ENCODE data around the gene HAS3. TPM values are rescaled to one million over a fixed set of nuclear protein-coding genes. Genes with fewer than 3 reads are reported as not detected.

The HAS3 gene
- total RNA-seq, 2 donors from 2014 or later = 3.0 to 4.5 TPM

- no peak overlapping the region for H3K4me3 ChIP-seq
- H3K4me1 ChIP-seq (replicated peaks) = peaks cover 7% of the 10 kb centered on the region
- no peak for TF ChIP-seq POLR2A (IDR thresholded peaks at IDR 0.05)
- TF ChIP-seq POLR2AphosphoS5 (IDR thresholded peaks at IDR 0.05) = no peak
- no peak for TF ChIP-seq CTCF (IDR thresholded peaks at IDR 0.05)
- WGBS = 24% methylated on average over 16 of the region's 16 CpGs
- intact Hi-C loops (cut with DNase I) = no loop called here
- H3K36me3 ChIP-seq = no peaks in the 10 kb centered on the region
- no peak for DNase-seq (ENCODE audit: low spot score)
- H3K9me3 ChIP-seq = no peaks in the 10 kb centered on the region
- H3K27ac ChIP-seq = peak overlapping the region in 1 of 2 donors; percentile 31
- H3K27me3 ChIP-seq (replicated peaks; ENCODE audit: insufficient read depth) = no peaks in the 10 kb centered on the region
Observed at GRCh38 chr16:69089091-69089910, 16.2 kb upstream of the HAS3 start.

GRCh38 chr16:69093974-69094373 is 11.5 kb upstream of the HAS3 start:
- TF ChIP-seq POLR2AphosphoS5 (IDR thresholded peaks at IDR 0.05) (no peak), CTCF (IDR thresholded peaks at IDR 0.05) (no peak)

GRCh38 chr16:69094501-69094900 is 11.0 kb upstream of the HAS3 start:
- WGBS = 71% methylated on average over 5 of the region's 5 CpGs
- Histone ChIP-seq H3K4me1 (replicated peaks) (peaks cover under 1% of the 10 kb centered on the region), H3K27ac (no peak overlapping the region), H3K9me3 (no peaks in the 10 kb centered on the region), H3K4me3 (no peak overlapping the region), H3K27me3 (replicated peaks; ENCODE audit: insufficient read depth) (no peaks in the 10 kb centered on the region), H3K36me3 (no peaks in the 10 kb centered on the region)
- intact Hi-C loops (cut with DNase I) = no loop called here
- TF ChIP-seq CTCF (IDR thresholded peaks at IDR 0.05) = no peak
- no peak for TF ChIP-seq POLR2A (IDR thresholded peaks at IDR 0.05)
- no peak for DNase-seq (ENCODE audit: low spot score)

More at GRCh38 chr16:69093974-69094373, 11.5 kb upstream of the HAS3 start:
- 49% methylated on average over 3 of the region's 3 CpGs for WGBS
- no peaks in the 10 kb centered on the region for H3K9me3 ChIP-seq
- peaks cover 6% of the 10 kb centered on the region for H3K4me1 ChIP-seq (replicated peaks)
- DNase-seq (ENCODE audit: low spot score) = no peak
- H3K27me3 ChIP-seq (replicated peaks; ENCODE audit: insufficient read depth) = no peaks in the 10 kb centered on the region
- no peaks in the 10 kb centered on the region for H3K36me3 ChIP-seq
- no peak overlapping the region for H3K4me3 ChIP-seq
- intact Hi-C loops (cut with DNase I) = no loop called here
- no peak overlapping the region for H3K27ac ChIP-seq

- no peak overlapping the region for H3K27ac ChIP-seq
Observed at GRCh38 chr16:69095193-69095592, 10.3 kb upstream of the HAS3 start.

More at GRCh38 chr16:69095193-69095592, 10.3 kb upstream of the HAS3 start:
- H3K27me3 ChIP-seq (replicated peaks; ENCODE audit: insufficient read depth) = no peaks in the 10 kb centered on the region
- 69% methylated on average over 6 of the region's 6 CpGs for WGBS
- TF ChIP-seq POLR2AphosphoS5 (IDR thresholded peaks at IDR 0.05) (no peak), POLR2A (IDR thresholded peaks at IDR 0.05) (no peak), CTCF (IDR thresholded peaks at IDR 0.05) (no peak)
- no peak overlapping the region for H3K4me3 ChIP-seq
- H3K36me3 ChIP-seq = no peaks in the 10 kb centered on the region
- no peak for DNase-seq (ENCODE audit: low spot score)
- H3K4me1 ChIP-seq (replicated peaks) = no peaks in the 10 kb centered on the region
- no peaks in the 10 kb centered on the region for H3K9me3 ChIP-seq
- intact Hi-C loops (cut with DNase I) = no loop called here
